GM18499 (cell line): Measurements from ENCODE around the gene FICD.
A peak's percentile ranks its signal among the peaks of the same experiment; 100 is the strongest.
"Not testable (repeated sequence)": the region's sequence is repeated elsewhere in the genome, so short reads cannot be mapped to it uniquely, and the experiment has no call there.

Experiments used
- ATAC-seq: cut with Tn5 transposase; IDR thresholded peaks from one replicate; pipeline ENCODE4 v1.9.1; 2021; ENCODE audit warnings: moderate number of reproducible peaks; ENCODE audit not compliant: insufficient read depth, unreplicated experiment

FICD gene

DNA sequence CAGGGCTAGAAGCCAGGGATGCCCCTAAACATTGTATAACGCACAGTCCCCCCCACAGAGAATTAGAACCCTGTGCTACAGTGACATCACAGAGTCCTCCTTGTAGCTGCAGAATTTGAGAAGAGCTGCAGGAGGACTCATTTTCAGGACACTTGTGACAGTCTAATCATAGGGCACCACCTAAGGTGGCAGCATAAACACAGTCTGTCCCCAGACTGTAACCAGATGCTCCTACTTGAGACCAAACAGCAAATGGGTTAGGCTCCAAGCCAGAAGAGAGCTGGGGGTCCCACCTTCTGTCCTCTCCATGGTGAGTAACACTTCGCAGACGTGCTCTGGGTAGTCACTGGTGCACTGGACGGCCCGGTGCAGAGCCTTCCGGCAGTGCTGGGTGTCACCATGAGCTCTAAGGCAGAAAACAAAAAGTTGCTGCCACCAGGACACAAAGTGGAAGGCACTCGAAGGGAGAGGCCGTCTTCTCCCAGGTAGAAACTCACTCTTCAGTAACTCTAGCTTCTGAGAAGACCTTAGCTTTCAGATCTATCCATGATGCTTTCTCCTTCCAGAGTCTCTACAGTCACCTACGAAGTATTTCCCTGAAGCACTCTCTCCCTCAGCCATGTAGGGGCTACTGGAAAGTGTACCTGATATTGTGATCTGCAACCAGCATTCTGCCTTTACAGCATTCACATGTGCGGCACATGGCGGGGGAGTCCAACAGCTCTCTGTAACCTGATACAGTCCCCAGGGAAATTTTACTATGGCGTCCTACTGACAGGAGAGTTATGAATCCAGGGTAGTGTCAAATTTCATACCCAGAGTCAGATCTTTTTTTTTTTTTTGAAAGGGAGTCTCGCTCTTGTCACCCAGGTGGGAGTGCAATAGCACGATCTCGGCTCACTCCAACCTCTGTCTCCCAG lies 17.1 kb downstream of the FICD start:
- no peak for ATAC-seq

- no peak for ATAC-seq
These were observed 23.1 kb downstream of the FICD start for GRCh38 chr12:108538146-108538545.

GRCh38 chr12:108538616-108539195 lies 23.6 kb downstream of the FICD start:
- no peak for ATAC-seq

- ATAC-seq, result no peak
These were observed 27.2 kb downstream of the FICD start for GRCh38 chr12:108542320-108542719.

GRCh38 chr12:108543652-108544051 lies 28.6 kb downstream of the FICD start:
- no peak for ATAC-seq

GRCh38 chr12:108547686-108548085 lies 32.6 kb downstream of the FICD start:
- ATAC-seq, result no peak

GRCh38 chr12:108548954-108549521 lies 34.0 kb downstream of the FICD start:
- no peak for ATAC-seq

DNA sequence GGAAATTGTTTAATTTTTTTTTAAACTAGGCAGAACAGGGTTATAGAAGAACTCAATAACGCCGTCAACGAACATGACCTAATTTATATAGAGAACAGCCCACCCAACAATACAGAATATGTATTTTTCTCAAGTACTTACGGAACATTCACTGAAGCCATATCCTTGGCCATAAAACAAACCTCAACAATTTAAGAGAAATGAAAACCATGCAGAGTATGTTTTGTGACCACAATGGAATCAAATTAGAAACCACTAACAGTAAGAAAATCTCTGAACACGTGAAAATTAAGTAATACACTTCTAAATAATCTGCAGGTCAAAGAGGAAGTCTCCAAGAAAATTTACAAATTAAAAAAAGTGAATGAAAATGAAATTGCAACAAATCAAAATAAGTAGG lies 36.5 kb downstream of the FICD start:
- ATAC-seq, result no peak

GRCh38 chr12:108553799-108554198 lies 38.7 kb downstream of the FICD start:
- no peak for ATAC-seq

DNA sequence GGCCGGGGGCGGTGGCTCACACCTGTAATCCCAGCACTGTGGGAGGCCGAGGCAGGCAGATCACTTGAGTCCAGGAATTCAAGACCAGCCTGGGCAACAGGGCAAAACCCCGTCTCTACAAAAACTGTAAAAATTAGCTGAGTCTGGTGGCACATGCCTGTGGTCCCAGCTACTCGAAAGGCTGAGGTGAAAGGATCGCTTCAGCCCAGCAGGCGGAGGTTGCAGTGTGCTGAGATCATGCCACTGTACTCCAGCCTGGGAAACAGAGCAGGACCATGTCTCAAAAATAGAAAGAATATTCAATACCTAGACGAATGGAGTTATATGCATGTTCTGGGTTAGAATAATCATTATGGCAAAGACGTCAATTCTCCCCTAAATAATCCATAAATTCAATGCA lies 40.3 kb downstream of the FICD start:
- not testable (repeated sequence) for ATAC-seq

GRCh38 chr12:108559007-108559655 lies 44.1 kb downstream of the FICD start:
- no peak for ATAC-seq

DNA sequence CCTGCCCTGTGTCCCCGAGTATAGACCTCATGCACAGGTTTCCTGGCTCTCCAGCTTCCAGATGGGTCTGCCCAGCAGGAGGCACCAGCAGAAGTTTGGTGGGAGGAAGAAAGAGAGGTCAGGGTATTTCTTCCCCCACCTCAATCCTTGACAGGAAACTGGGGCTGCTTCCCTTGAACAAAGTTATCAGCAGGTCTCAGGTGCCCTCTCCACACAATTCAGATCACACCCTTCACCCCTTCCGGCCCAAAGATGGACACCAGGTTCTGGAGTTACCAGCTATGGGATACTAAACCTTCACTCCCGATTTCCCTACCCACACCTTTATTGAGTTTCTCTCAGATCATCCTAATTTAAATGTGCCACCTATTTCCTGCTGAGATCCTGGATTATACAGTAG lies 44.7 kb downstream of the FICD start:
- ATAC-seq, result no peak

DNA sequence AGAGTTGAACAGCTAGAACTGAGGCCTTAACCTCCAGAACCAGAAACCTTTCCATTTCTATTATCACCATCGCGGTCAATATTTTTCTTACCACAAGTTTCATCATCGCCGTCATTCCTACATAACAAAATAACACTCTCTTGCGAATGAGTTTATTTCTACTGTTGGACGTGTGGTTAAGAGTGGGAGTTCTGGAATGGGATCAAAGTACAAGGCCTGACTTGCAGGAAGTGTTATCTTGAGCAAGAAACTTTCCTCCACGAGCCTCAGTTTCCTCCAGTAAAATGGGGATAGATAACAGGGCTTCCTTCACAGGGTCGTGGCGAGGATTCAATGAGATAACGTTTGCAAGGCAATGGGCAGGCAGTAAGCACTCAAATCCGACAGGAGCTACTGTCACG lies 45.2 kb downstream of the FICD start:
- no peak for ATAC-seq

DNA sequence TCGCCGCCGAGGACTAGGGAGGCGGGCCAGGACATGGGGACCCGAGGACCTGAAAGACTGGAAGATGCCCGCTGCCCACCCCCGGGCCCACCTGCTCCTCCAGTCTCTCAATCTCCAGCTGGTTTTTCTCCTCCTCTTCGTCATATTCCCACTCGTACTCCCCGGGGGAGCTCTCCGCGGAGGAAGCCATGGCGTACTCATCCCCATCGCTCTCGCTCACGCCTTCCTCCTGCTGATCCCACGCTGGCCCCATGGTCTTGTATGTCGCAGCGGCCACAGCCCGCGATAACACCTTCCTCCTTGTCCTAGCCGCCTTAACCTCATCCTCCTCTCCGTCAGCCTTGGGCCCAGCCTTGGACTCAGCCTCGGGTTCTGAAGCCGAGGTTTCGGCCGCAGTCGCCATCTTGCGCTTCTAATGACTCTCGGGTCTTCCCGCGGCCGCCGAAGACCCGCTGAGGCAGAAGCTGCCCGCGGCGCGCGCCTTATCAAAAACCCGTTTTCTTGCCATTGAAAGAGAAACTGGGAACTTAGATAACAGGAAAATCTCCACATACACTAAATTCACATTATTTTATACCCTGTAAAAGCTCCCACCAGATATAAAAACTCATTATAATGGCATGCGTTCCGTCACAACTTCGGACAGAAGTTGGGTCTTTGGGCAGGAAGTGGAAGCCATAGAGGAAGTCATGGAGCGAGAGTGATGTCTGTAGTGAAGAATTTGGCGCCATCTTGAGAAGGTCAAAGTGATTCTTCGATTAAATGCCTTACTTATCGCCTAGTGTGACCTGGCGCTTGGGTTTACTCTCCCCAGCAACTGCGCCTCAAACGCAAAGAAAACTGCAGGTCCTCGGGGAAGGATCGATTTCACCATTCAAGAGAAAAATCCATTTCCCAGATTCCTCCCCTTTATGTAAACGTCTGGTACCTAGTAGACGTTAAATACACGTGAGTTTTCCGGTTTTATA lies 46.0 kb downstream of the FICD start, which contains the start of gene SART3:
Gene SART3, minus strand, starts transcription at position 422 of the 968 bp plus-strand sequence. Its CDS starts 19 bp downstream, at position 403.
- no peak for ATAC-seq

DNA sequence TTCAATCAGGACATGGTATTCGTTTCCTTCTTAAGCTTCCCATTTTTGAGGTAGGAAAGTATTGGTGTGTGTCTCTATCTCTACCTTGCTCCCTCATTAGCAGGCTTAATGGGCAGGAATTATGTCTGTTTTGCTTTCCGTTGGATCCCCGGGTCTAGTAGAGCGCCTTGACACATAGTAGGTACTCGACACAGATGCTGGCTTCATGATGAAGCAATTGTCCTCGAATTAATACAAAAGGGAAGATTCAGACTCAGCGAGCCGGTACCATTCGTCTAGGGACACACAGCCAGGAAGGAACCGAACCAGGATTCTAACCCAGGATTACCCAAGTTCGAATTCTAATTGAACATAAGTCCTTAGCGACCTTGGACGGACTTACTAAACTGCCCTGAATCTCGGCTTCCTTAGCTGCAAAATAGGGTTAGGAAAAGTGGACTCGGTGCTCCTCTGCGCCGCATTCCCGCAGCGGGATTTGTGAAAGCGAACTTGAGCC lies 46.8 kb downstream of the FICD start:
- no peak for ATAC-seq

- peak; percentile 38 for ATAC-seq
These were observed 47.5 kb downstream of the FICD start, which contains the start of gene ISCU for GRCh38 chr12:108562348-108563135. Gene ISCU, plus strand, starts transcription at chr12:108562596. Its CDS starts 27 bp downstream, at chr12:108562623.

DNA sequence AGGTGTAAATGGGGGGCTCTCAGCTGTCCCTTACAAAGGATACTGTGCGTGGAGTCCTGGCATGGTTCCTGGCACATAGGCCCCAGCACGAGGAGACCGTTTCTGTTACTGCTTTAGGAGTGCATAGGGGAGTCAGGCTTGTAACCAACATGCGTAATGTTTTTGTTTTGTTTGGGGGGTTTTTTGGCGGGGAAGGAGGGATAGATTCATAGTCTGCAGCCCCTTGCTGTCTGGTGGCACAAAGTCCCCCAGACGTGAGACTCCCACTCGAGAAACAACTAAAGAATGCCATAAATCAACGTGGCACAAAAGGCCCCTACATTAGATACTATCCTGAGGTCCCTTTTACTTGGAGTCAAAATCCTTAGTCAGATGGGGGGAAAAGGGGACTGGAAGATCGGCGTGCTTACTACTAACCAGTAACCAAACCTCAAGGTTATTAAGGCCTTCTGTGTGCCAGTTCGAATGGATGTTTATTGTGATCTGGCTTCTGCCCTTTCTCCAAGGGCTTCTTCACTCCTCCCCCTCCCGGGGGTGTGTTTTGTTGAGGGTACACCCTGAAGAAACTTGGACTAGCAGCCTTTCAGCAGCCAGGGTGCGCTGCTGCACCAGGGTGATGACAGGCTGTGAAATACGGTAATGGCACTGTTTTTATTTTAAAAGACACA lies 48.2 kb downstream of the FICD start:
- no peak for ATAC-seq

GRCh38 chr12:108563804-108564151 lies 48.7 kb downstream of the FICD start:
- ATAC-seq, result no peak
